ENCODE measurements around the gene GRAMD2A.

Gene GRAMD2A

GRCh38 chr15:72202801-72203506 lies 5.4 kb upstream of the GRAMD2A start:
- no peak for DNase-seq (ENCODE audit: low read depth)
- H3K4me3 ChIP-seq (ENCODE audit: low read depth, low read length), result no peak overlapping the region
- no peak for TF ChIP-seq CTCF (IDR thresholded peaks at IDR 0.05; ENCODE audit: low read depth, low read length, missing control alignments)

GRCh38 chr15:72202302-72202701 lies 4.7 kb upstream of the GRAMD2A start:
- H3K4me3 ChIP-seq (ENCODE audit: low read depth, low read length), result no peak overlapping the region
- no peak for DNase-seq (ENCODE audit: low read depth)
- TF ChIP-seq CTCF (IDR thresholded peaks at IDR 0.05; ENCODE audit: low read depth, low read length, missing control alignments), result no peak

- no peak overlapping the region for H3K4me3 ChIP-seq (ENCODE audit: low read depth, low read length)
- DNase-seq (ENCODE audit: low read depth), result no peak
- TF ChIP-seq CTCF (IDR thresholded peaks at IDR 0.05; ENCODE audit: low read depth, low read length, missing control alignments), result no peak
Observed at GRCh38 chr15:72201391-72201921, 3.9 kb upstream of the GRAMD2A start.

- no peak overlapping the region for H3K4me3 ChIP-seq (ENCODE audit: low read depth, low read length)
Observed at GRCh38 chr15:72200395-72201237, 3.0 kb upstream of the GRAMD2A start.

GRCh38 chr15:72199721-72200212 lies 2.2 kb upstream of the GRAMD2A start:
- peak; percentile 41 for DNase-seq (ENCODE audit: low read depth)
- no peak overlapping the region for H3K4me3 ChIP-seq (ENCODE audit: low read depth, low read length)
- peak; percentile 93 for TF ChIP-seq CTCF (IDR thresholded peaks at IDR 0.05; ENCODE audit: low read depth, low read length, missing control alignments)

More at GRCh38 chr15:72200395-72201237, 3.0 kb upstream of the GRAMD2A start:
- TF ChIP-seq CTCF (IDR thresholded peaks at IDR 0.05; ENCODE audit: low read depth, low read length, missing control alignments), result no peak
- DNase-seq (ENCODE audit: low read depth), result no peak

- TF ChIP-seq CTCF (IDR thresholded peaks at IDR 0.05; ENCODE audit: low read depth, low read length, missing control alignments), result no peak
- no peak for DNase-seq (ENCODE audit: low read depth)
- no peak overlapping the region for H3K4me3 ChIP-seq (ENCODE audit: low read depth, low read length)
Observed at GRCh38 chr15:72199205-72199515, 1.6 kb upstream of the GRAMD2A start.

Data from GM12864 (cell line).